WTC11 (cell line): ENCODE results near the gene BANK1.

ENCODE experiments used
- ATF2 ChIP-seq: sonication (generic); formaldehyde crosslinking; IDR thresholded peaks from 2 replicates; pipeline ENCODE4 v1.8.1; 2022; ENCODE audit warnings: low read depth, missing genetic modification reagents, borderline replicate concordance
- ATF6 ChIP-seq: sonication (generic); formaldehyde crosslinking; IDR thresholded peaks from 2 replicates; pipeline ENCODE4 v1.8.1; 2023; ENCODE audit warnings: mild to moderate bottlenecking, missing genetic modification reagents
- CTCF ChIP-seq: fragments of 200-600 bp; IDR thresholded peaks from 2 replicates; pipeline ENCODE4 v1.8.0; 2022; ENCODE audit warnings: antibody characterized with exemption
- TCF7 ChIP-seq: sonication (generic); formaldehyde crosslinking; IDR thresholded peaks from 2 replicates; pipeline ENCODE4 v1.8.0; 2022; ENCODE audit warnings: mild to moderate bottlenecking, low read depth, missing genetic modification reagents, moderate library complexity
- ZNF416 ChIP-seq: fragments of 250-450 bp; sonication (Bioruptor Pico); IDR thresholded peaks from 2 replicates; pipeline ENCODE4 v1.9.0; 2021; ENCODE audit warnings: mild to moderate bottlenecking, inconsistent platforms

- TF ChIP-seq CTCF (no peak), ZNF416 (CRISPR knock-in tag) (no peak), ATF6 (CRISPR knock-in tag) (no peak), TCF7 (no peak), ATF2 (no peak)
These were observed 34.3 kb upstream of the BANK1 start for GRCh38 chr4:101756181-101756580.
